Right hindlimb (tissue), 1 donor: ENCODE data around the gene INPP5B.

Experiments used
- DNase-seq: peaks from one replicate; pipeline ENCODE4 v3.0.0-alpha.2; 2018

The INPP5B gene

DNA sequence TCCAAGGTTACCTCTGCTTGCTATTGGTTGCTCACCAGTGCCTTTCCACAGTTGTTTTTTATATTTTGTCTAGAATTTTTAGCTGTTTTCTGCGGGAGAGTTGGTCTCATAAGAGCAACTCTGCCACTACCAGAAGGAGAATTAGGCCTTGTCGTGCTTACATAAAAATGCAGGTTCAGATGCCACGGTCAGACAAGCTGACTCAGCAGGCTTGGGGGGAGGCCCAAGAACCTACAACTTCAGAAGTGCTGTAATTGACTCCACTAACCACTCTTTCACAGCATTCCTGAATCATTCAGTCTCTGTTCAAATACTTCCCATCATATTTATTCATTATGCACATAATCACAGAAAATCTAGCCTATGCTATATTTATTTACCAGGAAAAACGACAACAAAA is 115.7 kb downstream of the INPP5B start:
- no peak for DNase-seq

DNA sequence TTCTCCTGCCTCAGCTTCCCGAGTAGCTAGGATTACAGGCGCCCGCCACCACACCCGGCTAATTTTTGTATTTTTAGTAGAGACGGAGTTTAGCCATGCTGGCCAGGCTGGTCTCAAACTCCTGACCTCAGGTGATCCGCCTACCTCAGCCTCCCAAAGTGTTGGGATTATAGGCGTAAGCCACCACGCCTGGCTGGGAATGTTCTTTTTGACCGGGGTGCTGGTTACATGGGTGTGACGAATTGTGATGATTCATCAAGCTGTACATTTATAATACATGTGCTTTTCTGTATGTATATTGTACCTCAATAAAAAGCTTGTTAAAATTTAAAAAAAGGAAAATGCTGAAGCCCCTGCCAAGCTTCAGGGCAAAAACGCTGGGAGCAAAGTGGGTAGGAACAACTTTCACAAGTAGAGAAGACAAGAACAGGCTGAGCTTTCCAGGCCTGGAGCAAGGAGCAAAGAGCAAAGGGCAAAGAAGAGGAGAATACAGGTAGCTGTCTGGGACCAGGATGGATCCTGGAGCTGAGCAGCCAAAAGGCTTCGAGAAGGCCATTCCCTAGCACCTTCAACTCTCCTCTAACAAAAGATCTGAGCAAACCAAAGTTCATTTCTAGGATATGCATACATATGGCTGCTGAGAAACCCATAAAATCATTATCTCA is 118.3 kb downstream of the INPP5B start:
- DNase-seq = no peak

DNA sequence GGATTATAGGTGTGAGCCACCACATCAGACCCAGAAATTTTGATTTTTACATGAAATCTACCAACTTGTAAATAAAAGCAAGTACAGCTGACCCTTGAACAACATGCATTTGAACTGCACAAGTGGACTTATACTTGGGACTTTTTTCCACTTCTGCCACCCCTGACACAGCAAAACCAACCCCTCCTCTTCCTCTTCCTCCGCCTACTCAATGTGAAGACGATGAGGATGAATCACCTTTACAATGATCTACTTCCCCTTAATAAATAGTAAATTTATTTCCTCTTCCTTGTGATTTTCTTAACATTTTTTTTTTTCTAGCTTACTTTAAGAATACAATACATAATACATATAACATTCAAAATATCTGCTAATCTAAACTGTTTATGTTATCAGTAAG is 121.3 kb downstream of the INPP5B start:
- DNase-seq = no peak

DNA sequence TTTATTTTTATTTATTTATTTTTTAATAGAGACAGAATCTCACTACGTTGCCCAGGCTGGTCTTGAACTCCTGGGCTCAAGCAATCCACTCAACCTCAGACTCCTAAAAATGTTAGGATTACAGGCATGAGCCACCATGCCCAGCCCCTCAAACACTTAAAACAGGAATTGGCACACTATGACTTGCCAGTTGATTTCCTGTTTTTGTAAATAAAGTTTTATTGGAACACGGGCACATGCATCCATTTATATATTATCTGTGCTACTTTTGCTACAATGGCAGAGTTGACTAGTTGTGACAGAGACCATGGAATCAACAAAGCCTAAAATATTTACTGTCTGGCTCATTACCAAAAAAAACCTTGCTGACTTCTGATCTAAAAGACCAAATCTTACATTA is 122.9 kb downstream of the INPP5B start:
- DNase-seq = no peak

DNA sequence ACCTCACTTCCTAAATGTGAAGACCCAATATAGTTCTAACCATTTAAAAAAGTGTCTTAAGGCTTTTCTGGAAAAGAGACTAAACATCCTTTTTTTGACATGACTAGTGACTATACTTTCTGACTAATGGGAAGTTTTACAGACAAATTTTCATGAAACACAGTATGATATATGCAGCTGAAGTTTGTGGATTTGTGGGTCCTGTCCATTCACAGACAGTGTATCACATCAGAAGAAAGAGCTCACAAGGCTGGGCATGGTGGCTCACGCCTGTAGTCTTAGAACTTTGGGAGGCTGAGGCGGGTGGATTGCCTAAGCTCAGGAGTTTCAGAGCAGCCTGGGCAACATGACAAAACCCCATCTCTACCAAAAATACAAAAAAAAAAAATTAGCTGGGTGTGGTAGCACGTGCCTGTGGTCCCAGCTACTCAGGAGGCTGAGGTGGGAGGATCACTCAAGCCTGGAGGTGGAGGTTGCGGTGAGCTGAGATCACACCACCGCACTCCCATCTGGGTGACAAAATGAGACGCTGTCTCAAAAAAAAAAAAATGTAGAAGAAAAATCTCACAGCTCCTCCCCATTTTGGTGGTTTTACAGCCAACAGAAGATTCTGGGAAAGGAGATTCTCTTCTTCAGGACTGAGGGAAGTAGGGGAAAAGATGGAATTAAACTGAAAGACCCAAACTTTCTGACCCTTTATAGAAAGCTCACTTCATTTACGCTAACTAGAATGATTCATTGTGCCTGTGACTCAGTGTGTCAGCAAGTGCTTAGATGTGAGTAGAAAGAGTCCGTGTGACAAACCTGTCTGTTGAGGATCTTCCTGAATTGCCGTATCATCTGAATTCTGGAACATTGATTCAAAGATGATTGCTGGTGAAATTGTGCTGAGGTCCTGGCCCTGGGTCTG is 123.7 kb downstream of the INPP5B start:
- DNase-seq = no peak

DNA sequence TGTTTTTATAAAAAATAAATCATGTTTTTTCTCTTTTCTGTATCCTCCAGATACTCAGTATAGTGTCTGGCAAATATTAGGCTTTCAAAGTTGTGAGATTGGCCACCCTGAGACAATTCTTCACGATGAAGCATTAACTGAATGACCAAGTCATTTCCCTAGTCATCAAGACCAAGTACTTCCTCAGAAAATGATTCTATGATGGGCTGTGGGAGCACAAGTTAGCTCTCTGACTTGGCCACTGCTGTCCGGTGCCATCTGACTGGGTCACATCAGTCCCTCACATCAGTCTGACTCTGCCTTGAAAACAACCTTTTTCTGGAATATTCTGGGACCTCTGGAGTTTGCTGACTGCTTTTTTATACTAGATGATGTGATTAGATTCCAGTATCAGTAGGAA is 125.4 kb downstream of the INPP5B start:
- DNase-seq = no peak

DNA sequence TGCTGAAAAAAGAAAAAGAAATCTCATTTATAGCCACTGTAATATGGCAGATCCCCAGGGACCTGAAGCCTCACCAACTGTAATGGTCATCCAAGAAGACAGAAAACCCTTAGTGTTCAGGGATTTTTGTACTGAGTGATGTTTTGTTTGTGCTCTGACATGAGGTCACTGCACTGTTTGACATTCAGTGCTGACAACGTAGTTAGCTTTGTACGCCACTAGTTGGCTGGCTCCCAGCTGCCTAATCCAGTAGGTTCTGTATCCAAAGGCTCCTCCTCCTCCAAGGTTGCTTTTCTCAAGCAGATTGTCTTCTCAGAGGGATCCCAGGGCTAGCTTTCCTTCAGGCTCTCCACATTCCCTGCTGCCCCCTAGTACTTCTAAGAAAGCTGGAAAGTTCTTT is 129.4 kb downstream of the INPP5B start:
- no peak for DNase-seq

DNA sequence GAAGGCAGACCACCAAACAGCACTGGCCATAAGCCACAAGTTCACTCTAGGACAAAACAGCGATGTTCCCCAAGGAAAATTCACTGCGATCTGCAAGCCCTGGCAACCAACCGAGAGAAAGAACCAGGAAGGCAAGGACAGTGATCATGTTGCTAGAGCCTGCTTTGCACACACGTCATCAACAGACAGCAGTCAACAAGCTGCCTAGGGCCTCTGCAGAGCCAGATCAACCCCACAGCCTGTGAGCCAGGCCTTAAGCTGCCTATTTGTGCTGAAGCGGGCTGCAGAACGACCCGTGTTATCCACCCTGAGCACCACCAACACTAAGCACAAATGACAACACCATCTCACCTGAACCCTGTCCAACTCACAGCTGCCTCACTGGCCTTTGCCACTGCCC is 132.6 kb downstream of the INPP5B start:
- no peak for DNase-seq

DNA sequence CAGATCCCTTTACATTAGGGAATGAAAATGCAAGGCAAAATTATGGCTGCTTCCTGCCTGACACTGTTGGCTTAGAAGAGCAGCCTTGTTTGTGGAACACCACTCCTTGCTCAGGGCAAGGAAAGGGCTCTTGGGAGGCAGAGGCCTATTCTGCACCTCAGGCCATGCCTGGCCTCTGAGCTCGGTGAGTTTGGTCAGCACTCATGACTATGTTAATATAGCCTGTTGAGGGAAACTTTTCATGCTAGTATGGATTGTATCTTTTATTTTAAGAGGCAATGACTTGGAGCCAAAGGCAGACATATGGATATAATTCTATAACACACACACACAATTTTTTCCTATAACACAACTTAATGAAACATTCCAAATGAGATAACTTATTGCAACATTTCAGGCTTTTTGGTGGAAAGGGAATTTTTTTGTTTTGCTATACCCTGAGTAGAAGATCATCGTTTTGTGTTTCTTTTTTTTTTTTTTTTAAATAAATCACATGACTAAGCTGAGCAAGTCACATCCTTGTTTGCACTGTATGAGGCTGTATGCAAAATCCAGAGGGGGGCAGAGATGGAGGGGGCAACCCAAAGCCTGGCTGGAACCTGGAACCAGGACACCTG is 133.2 kb downstream of the INPP5B start:
- peak; percentile 26 for DNase-seq

DNA sequence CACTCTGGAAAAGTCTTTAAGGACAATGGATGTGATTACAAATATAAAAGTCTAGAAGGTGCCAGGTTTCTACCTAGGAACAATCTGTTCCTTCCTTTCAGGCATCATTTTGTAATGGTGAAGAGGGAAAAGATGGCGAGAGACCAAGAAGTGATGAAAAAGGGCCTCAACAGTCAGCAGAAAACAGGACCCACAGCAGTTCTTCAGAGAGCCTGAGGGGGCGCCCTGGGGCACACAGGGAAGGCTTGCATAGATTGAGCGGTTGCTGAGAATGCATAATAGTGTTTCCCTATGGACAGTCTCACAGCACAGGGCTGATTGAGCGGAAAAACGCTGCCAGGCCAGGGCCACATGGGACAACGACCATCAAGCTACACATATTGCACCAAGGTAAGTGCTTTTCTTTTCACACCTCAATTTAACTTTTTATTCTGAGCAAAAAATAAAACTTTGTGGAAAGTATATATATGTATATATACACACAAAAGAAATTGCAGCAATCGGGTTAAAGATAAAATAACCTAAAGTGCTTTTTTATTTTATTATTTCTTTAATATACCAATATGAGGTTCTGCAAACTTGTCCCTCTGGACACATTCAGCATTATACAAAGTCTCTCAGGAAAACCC is 135.7 kb downstream of the INPP5B start:
- DNase-seq = peak; percentile 67
